ENCODE measurements around the gene GSS. TPM values are rescaled to one million over a fixed set of nuclear protein-coding genes. Genes with fewer than 3 reads are reported as not detected.

GSS gene
- polyA plus RNA-seq: 10 to 100 TPM; 12.0 to 33.6 (median 29.9) TPM

- 0 to 1% (median 0%) methylated on average over 62 of the region's 62 CpGs for WGBS, 3 donors
- H3K27ac ChIP-seq (ENCODE audit: low read depth, low read length): peak within 1 kb of the TSS; percentile 51
Measured at GRCh38 chr20:34955231-34956040, at the start of gene GSS, which contains the start of gene MYH7B. Gene GSS (minus strand): TSS chr20:34955806. CDS start chr20:34951852, 3,954 bp downstream. Gene MYH7B (plus strand): TSS chr20:34955868. CDS start chr20:34978006, 22,138 bp downstream.

- H3K27ac ChIP-seq (ENCODE audit: low read depth, low read length): no peak overlapping the region
- WGBS, 3 donors: 92 to 95% (median 92%) methylated on average over 20 of the region's 20 CpGs
Measured at GRCh38 chr20:35004749-35005462, 49.3 kb upstream of the GSS start.

DNA sequence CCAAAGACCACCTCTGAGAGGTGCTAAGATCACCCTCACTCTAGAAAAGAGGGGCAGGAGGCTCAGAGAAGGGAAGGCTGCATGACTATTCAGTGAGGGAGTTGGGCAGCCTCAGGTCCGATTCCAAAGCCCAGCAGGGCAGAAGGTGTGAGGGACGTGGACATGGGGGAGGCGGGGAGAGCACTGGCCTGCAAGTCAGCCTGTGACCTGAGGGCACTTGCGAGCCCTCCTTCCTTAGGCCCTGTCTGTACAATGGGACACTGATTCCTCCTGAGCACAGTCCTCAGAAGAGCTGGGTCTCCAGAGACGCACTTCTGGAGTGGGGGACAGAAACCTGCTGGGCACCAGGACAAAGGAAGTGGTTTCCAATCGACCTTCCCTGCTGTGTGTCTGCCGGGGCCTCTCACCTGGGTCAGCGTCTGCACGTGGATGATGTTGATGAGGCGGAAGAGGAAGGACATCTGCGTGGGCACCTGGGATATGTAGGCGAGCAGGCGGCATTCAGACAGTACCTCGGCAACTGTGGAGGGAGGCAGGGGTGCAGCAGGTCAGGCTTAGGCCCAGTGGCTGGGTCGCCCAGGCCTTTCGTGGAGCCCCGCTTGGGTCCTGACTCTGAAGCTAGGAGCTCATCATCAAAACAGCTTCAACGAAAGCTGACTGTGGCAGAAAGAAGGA, 48.6 kb upstream of the GSS start:
- H3K27ac ChIP-seq (ENCODE audit: low read depth, low read length): no peak overlapping the region
- WGBS, 3 donors: 86 to 90% (median 87%) methylated on average over 18 of the region's 18 CpGs

GRCh38 chr20:35003211-35004031, 47.8 kb upstream of the GSS start:
- WGBS, 3 donors: 90 to 95% (median 91%) methylated on average over 25 of the region's 25 CpGs
- no peak overlapping the region for H3K27ac ChIP-seq (ENCODE audit: low read depth, low read length)

GRCh38 chr20:35002426-35003210, 47.0 kb upstream of the GSS start:
- no peak overlapping the region for H3K27ac ChIP-seq (ENCODE audit: low read depth, low read length)
- WGBS, 3 donors: 77 to 88% (median 80%) methylated on average over 10 of the region's 10 CpGs

DNA sequence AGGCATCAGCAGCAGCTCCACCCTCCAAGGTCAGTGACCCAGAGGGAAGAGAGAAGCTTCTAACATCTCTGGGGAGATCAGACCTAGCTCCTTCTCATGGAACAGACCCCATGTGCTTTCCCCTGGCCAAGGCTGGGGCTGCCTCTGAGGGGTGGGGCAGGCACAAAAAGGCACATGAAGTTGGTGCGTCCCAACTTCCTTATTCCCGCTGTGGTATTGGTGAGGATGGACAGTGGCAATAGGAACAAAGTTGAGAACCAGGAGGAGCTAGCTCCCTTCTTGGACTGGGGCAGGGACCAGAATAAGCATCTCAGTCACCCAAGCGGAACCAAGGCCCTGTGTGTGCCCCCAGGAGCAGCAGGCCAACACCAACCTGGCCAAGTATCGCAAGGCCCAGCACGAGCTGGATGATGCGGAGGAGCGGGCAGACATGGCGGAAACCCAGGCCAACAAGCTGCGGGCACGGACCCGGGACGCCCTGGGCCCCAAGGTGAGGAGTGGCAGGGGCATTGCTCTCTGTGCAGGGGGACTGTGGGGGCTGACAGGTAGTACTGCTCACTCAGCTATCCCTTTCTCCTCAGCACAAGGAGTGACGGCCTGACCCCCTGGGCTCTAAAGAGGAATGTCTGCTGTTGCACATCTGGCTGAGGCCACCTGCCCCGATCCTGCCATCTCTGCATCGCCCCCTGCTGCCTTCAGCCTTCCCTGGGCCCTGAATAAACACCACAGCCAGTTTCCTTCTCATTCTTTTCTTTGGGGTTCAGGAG, 46.2 kb upstream of the GSS start:
- 90 to 92% (median 91%) methylated on average over 15 of the region's 15 CpGs for WGBS, 3 donors
- no peak overlapping the region for H3K27ac ChIP-seq (ENCODE audit: low read depth, low read length)

DNA sequence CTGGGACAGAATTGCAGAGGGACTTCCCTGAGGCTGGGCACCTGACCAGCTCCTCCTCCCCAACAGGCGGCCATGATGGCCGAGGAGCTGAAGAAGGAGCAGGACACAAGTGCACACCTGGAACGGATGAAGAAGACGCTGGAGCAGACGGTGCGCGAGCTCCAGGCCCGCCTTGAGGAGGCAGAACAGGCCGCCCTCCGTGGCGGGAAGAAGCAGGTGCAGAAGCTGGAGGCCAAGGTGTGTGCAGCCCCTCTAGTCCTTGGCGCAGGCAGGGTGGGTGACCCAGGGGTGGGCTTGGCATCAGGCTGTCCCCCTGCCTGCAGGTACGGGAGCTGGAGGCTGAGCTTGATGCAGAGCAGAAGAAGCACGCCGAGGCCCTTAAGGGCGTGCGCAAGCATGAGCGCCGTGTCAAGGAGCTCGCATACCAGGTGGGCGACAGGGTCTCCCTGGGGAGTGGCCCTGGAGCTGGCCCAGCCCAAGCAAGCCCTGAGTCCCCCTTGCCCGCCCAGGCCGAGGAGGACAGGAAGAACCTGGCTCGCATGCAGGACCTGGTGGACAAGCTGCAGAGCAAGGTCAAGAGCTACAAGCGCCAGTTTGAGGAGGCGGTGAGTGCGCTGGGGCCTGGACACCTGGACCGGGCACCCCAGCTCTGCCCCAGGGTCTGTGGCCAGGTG, 45.5 kb upstream of the GSS start:
- 90 to 96% (median 93%) methylated on average over 27 to 28 of the region's 28 CpGs for WGBS, 3 donors
- H3K27ac ChIP-seq (ENCODE audit: low read depth, low read length): no peak overlapping the region

DNA sequence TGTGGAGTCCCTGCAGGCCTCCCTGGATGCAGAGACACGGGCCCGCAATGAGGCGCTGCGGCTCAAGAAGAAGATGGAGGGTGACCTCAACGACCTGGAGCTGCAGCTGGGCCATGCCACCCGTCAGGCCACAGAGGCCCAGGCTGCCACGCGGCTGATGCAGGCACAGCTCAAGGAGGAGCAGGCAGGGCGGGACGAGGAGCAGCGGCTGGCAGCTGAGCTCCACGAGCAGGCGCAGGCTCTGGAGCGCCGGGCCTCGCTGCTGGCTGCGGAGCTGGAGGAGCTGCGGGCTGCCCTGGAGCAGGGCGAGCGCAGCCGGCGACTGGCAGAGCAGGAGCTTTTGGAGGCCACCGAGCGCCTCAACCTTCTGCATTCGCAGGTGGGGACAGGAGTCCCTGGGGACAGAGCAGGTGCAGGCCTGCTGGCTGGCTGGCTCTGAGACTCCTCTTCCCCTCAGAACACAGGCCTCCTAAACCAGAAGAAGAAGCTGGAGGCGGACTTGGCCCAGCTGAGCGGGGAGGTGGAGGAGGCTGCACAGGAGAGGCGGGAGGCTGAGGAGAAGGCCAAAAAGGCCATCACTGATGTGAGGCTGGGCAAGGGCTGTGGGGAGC, 44.8 kb upstream of the GSS start:
- 93 to 94% (median 94%) methylated on average over 24 to 28 of the region's 28 CpGs for WGBS, 3 donors
- H3K27ac ChIP-seq (ENCODE audit: low read depth, low read length): no peak overlapping the region

- H3K27ac ChIP-seq (ENCODE audit: low read depth, low read length): no peak overlapping the region
- 70 to 82% (median 74%) methylated on average over 9 to 10 of the region's 10 CpGs for WGBS, 3 donors
Measured at GRCh38 chr20:34999782-35000181, 44.2 kb upstream of the GSS start.

GRCh38 chr20:34999021-34999451, 43.4 kb upstream of the GSS start:
- no peak overlapping the region for H3K27ac ChIP-seq (ENCODE audit: low read depth, low read length)
- WGBS, 3 donors: 92 to 94% (median 93%) methylated on average over 24 to 25 of the region's 25 CpGs

- 85 to 94% (median 92%) methylated on average over 28 of the region's 28 CpGs for WGBS, 3 donors
- no peak overlapping the region for H3K27ac ChIP-seq (ENCODE audit: low read depth, low read length)
Measured at GRCh38 chr20:34998331-34998950, 42.8 kb upstream of the GSS start.

DNA sequence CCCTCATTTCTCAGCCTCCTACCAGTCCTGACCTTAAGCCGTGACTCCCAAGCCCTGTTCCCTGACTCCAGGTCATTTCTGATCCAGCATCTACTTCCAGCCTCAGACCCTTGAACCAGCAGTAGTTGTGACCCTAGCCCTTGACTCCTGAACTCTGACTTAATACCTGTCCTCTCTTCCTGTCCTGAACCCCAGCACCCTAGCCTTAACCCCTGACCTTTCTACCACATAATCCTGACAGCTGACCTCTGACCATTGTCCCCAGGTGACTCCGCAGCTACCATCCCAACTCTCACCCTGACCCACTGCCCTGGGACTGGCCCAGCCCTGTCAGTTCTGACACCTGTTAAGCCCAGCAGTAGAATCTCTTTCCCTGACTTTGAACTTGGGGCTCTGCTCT, 42.2 kb upstream of the GSS start:
- WGBS, 3 donors: 84 to 98% (median 95%) methylated on average over 2 of the region's 2 CpGs
- no peak overlapping the region for H3K27ac ChIP-seq (ENCODE audit: low read depth, low read length)

DNA sequence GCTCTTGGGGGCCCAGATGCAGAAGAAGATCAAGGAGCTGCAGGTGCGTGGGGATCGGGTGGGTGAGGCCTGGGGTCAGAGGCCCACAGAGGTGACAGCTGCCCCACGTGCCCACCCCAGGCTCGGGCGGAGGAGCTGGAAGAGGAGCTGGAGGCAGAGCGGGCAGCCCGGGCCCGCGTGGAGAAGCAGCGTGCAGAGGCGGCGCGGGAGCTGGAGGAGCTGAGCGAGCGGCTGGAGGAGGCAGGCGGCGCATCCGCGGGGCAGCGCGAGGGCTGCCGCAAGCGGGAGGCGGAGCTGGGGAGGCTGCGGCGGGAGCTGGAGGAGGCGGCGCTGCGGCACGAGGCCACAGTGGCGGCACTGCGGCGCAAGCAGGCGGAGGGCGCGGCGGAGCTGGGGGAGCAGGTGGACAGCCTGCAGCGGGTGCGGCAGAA, 41.5 kb upstream of the GSS start:
- 54 to 61% (median 57%) methylated on average over 27 to 39 of the region's 39 CpGs for WGBS, 3 donors
- H3K27ac ChIP-seq (ENCODE audit: low read depth, low read length): no peak overlapping the region

- WGBS, 3 donors: 95 to 97% (median 96%) methylated on average over 23 to 26 of the region's 26 CpGs
- H3K27ac ChIP-seq (ENCODE audit: low read depth, low read length): no peak overlapping the region
Measured at GRCh38 chr20:34996243-34997028, 40.8 kb upstream of the GSS start.

- H3K27ac ChIP-seq (ENCODE audit: low read depth, low read length): no peak overlapping the region
- WGBS, 3 donors: 90 to 97% (median 94%) methylated on average over 7 of the region's 7 CpGs
Measured at GRCh38 chr20:34995696-34996095, 40.1 kb upstream of the GSS start.
